ENCODE measurements around the gene FDX2. TPM values are rescaled to one million over a fixed set of nuclear protein-coding genes. Genes with fewer than 3 reads are reported as not detected.

Gene FDX2
- total and polyA plus RNA-seq, 2 donors (not counting 3 experiments of a cell fraction or from before 2014, with no cell fraction given), result 20.5 to 59.8 TPM

- Histone ChIP-seq H2AFZ (ENCODE audit: low read depth, low read length) (no peak overlapping the region), H3K36me3 (ENCODE audit: control insufficient read depth in 2 of 2, extremely low read depth in 1 of 2, insufficient read depth in 2 of 2, low read length in 2 of 2) (peaks cover 0 to 4% of the 10 kb centered on the region in 2 experiments), H3K4me3 (replicated peaks in 1 of 3; ENCODE audit: insufficient read depth in 1 of 3, low read depth in 1 of 3, low read length in 3 of 3) (no peak overlapping the region), H4K20me1 (replicated peaks; ENCODE audit: control insufficient read depth, extremely low read depth, insufficient read depth, low read length) (no peaks in the 10 kb centered on the region), H3K9ac (replicated peaks; ENCODE audit: extremely low read depth, insufficient read depth, low read length) (no peak overlapping the region), H3K79me2 (ENCODE audit: control insufficient read depth, insufficient read depth, low read length) (no peaks in the 10 kb centered on the region), H3K4me2 (ENCODE audit: insufficient read depth, low read length) (no peak overlapping the region), H3K27ac (ENCODE audit: insufficient read depth, low read depth, low read length) (no peak overlapping the region), H3K4me1 (ENCODE audit: control insufficient read depth, extremely low read depth, insufficient read depth, low read length) (no peaks in the 10 kb centered on the region), H3K9me3 (replicated peaks; ENCODE audit: control insufficient read depth, insufficient read depth, low read length) (no peaks in the 10 kb centered on the region), H3K9me1 (replicated peaks; ENCODE audit: control insufficient read depth, extremely low read depth, insufficient read depth, low read length) (no peaks in the 10 kb centered on the region), H3K27me3 (ENCODE audit: control insufficient read depth in 2 of 2, insufficient read depth in 2 of 2, low read length in 2 of 2) (no peaks in the 10 kb centered on the region)
- TF ChIP-seq MAX (IDR thresholded peaks at IDR 0.05; ENCODE audit: insufficient read depth, insufficient read length), result no peak
- TF ChIP-seq FOS (IDR thresholded peaks at IDR 0.05; ENCODE audit: borderline replicate concordance, insufficient read depth, low read length), result no peak
- TF ChIP-seq MYC (IDR thresholded peaks at IDR 0.05; ENCODE audit: low read depth, low read length), result no peak
- TF ChIP-seq, protein P1, sequence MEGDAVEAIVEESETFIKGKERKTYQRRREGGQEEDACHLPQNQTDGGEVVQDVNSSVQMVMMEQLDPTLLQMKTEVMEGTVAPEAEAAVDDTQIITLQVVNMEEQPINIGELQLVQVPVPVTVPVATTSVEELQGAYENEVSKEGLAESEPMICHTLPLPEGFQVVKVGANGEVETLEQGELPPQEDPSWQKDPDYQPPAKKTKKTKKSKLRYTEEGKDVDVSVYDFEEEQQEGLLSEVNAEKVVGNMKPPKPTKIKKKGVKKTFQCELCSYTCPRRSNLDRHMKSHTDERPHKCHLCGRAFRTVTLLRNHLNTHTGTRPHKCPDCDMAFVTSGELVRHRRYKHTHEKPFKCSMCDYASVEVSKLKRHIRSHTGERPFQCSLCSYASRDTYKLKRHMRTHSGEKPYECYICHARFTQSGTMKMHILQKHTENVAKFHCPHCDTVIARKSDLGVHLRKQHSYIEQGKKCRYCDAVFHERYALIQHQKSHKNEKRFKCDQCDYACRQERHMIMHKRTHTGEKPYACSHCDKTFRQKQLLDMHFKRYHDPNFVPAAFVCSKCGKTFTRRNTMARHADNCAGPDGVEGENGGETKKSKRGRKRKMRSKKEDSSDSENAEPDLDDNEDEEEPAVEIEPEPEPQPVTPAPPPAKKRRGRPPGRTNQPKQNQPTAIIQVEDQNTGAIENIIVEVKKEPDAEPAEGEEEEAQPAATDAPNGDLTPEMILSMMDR (IDR thresholded peaks at IDR 0.05; ENCODE audit: extremely low read depth in 1 of 2, insufficient read depth in 1 of 2, low read depth in 1 of 2, low read length in 2 of 2), result no peak
- no peak for TF ChIP-seq JUN (IDR thresholded peaks at IDR 0.05; ENCODE audit: borderline replicate concordance, insufficient read depth, insufficient read length, low read depth)
- no peak for TF ChIP-seq GATA2 (IDR thresholded peaks at IDR 0.05; ENCODE audit: insufficient read depth, insufficient read length, low read depth, low read length)
- TF ChIP-seq EZH2 (IDR thresholded peaks at IDR 0.05; ENCODE audit: borderline replicate concordance, low read depth, low read length, severe bottlenecking), result no peak
- no peak for TF ChIP-seq POLR2AphosphoS5 (IDR thresholded peaks at IDR 0.05; ENCODE audit: insufficient read depth, low read depth, low read length)
- no peak for TF ChIP-seq POLR2A (IDR thresholded peaks at IDR 0.05; ENCODE audit: low read depth, low read length)
- no TSS peak for BruUV-seq (replicated peaks)
- ChIA-PET CTCF (interaction anchor here (0.8 to 3.7 kb wide), 7 partner anchors 9 to 111 kb away, joined by 3 to 12 read pairs (median 4); partner anchors contain the start of genes ICAM1 and ICAM5), POLR2A (interaction anchor here (0.6 kb wide), 1 partner anchor 46 kb away, joined by 3 read pairs; no protein-coding TSS in a partner anchor)
- intact Hi-C loops (cut with micrococcal nuclease) (no loop called here), dilution Hi-C loops (cut with MboI; ENCODE audit: extremely low pct_ligation_motif_present, low sequenced_read_pairs) (no loop called here)
- no peak for DNase-seq (ENCODE audit: low read depth, low spot score)
- FAIRE-seq, result no peak
Observed at GRCh38 chr19:10279737-10280442, 35.9 kb downstream of the FDX2 start.
